HEK293 (cell line): ENCODE data around the gene DPP6.

ENCODE experiments used
- ZNF121 ChIP-seq: fragments of 450-650 bp; formaldehyde crosslinking; IDR thresholded peaks from 2 replicates; pipeline ENCODE4 v1.5.1; 2016; ENCODE audit warnings: missing biosample characterization, missing genetic modification characterization
- ZNF138 ChIP-seq: fragments of 450-650 bp; formaldehyde crosslinking; IDR thresholded peaks from 2 replicates; pipeline ENCODE4 v1.5.1; 2016; ENCODE audit warnings: missing biosample characterization, missing genetic modification characterization, borderline replicate concordance
- ZNF274 ChIP-seq, 2 experiments: fragments of 200-500 bp in 1 of 2; fragments of 450-650 bp in 1 of 2; sonication (Bioruptor generic) in 1 of 2; formaldehyde crosslinking in 1 of 2; IDR thresholded peaks; 2 replicates each; pipeline versions ENCODE4 v1.5.1 to v1.6.1; 2014 to 2016; ENCODE audit warnings: borderline replicate concordance in 1 of 2, inconsistent platforms in 1 of 2, low read length in 1 of 2, missing biosample characterization in 1 of 2, missing genetic modification characterization in 1 of 2
- ZNF837 ChIP-seq: fragments of 450-650 bp; formaldehyde crosslinking; IDR thresholded peaks from 2 replicates; pipeline ENCODE4 v1.5.1; 2016; ENCODE audit warnings: missing biosample characterization, missing genetic modification characterization
- TF ChIP-seq, protein P1 (sequence below): fragments of 450-650 bp; formaldehyde crosslinking; IDR thresholded peaks from 2 replicates; pipeline ENCODE4 v1.5.1; 2016; ENCODE audit warnings: missing biosample characterization, missing genetic modification characterization
- TF ChIP-seq, protein P2 (sequence below): fragments of 450-650 bp; formaldehyde crosslinking; IDR thresholded peaks from 2 replicates; pipeline ENCODE4 v1.5.1; 2016; ENCODE audit warnings: missing biosample characterization, missing genetic modification characterization
- TF ChIP-seq, protein P3 (sequence below): fragments of 450-650 bp; formaldehyde crosslinking; IDR thresholded peaks from 2 replicates; pipeline ENCODE4 v1.5.1; 2016; ENCODE audit warnings: missing biosample characterization, missing genetic modification characterization

DNA sequence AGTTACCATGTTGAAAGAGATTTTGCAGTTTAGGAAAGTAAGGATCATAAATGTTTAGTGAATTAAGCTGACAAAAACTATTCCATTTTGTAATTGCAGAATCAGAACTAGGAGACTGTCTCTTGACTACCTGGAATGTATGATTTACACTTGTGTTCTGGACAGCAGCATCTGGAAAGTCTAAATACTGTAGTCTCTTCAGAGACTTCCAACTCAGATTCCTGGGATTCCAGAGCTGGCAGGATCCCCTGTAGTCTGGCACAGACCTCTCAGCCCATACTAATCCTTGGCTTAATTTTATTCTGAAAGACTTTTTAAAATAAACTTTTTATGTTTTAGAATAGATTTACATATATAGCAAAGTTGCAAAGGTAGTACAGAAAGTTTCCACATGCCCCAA is 452.7 kb downstream of the DPP6 start:
- TF ChIP-seq, protein P1, sequence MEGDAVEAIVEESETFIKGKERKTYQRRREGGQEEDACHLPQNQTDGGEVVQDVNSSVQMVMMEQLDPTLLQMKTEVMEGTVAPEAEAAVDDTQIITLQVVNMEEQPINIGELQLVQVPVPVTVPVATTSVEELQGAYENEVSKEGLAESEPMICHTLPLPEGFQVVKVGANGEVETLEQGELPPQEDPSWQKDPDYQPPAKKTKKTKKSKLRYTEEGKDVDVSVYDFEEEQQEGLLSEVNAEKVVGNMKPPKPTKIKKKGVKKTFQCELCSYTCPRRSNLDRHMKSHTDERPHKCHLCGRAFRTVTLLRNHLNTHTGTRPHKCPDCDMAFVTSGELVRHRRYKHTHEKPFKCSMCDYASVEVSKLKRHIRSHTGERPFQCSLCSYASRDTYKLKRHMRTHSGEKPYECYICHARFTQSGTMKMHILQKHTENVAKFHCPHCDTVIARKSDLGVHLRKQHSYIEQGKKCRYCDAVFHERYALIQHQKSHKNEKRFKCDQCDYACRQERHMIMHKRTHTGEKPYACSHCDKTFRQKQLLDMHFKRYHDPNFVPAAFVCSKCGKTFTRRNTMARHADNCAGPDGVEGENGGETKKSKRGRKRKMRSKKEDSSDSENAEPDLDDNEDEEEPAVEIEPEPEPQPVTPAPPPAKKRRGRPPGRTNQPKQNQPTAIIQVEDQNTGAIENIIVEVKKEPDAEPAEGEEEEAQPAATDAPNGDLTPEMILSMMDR (tag by site-specific recombination), result no peak
- TF ChIP-seq ZNF274 (IDR thresholded peaks at IDR 0.05; ENCODE audit: low read length), result no peak
- TF ChIP-seq ZNF274 (tag by site-specific recombination; IDR thresholded peaks at IDR 0.05; ENCODE audit: borderline replicate concordance), result no peak
- TF ChIP-seq, protein P2, sequence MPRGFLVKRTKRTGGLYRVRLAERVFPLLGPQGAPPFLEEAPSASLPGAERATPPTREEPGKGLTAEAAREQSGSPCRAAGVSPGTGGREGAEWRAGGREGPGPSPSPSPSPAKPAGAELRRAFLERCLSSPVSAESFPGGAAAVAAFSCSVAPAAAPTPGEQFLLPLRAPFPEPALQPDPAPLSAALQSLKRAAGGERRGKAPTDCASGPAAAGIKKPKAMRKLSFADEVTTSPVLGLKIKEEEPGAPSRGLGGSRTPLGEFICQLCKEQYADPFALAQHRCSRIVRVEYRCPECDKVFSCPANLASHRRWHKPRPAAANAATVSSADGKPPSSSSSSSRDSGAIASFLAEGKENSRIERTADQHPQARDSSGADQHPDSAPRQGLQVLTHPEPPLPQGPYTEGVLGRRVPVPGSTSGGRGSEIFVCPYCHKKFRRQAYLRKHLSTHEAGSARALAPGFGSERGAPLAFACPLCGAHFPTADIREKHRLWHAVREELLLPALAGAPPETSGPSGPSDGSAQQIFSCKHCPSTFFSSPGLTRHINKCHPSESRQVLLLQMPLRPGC (tag by site-specific recombination), result no peak
- TF ChIP-seq, protein P3, sequence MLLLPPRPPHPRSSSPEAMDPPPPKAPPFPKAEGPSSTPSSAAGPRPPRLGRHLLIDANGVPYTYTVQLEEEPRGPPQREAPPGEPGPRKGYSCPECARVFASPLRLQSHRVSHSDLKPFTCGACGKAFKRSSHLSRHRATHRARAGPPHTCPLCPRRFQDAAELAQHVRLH (tag by site-specific recombination), result no peak
- TF ChIP-seq ZNF837 (tag by site-specific recombination), result no peak
- no peak for TF ChIP-seq ZNF121
- TF ChIP-seq ZNF138 (tag by site-specific recombination), result no peak
